ENCODE results near the gene CYP4X1. TPM values are rescaled to one million over a fixed set of nuclear protein-coding genes. Genes with fewer than 3 reads are reported as not detected.
"Not testable (repeated sequence)": the region's sequence is repeated elsewhere in the genome, so short reads cannot be mapped to it uniquely, and the experiment has no call there.

CYP4X1 gene
- total RNA-seq (not detected), total RNA-seq (0 to 0.15 reads per million in 2 donors)

GRCh38 chr1:47023268-47024140, at the start of gene CYP4X1:
Gene CYP4X1 (plus strand): TSS chr1:47023669. CDS start chr1:47023818, 149 bp downstream.
- no peaks in the 10 kb centered on the region for H3K9me3 ChIP-seq (ENCODE audit: control insufficient read depth, low read length, poor library complexity, severe bottlenecking)
- ATAC-seq (no peak), DNase-seq (no peak)
- no peak within 1 kb of the TSS for H3K27ac Mint-ChIP-seq
- peaks cover 53% of the 10 kb centered on the region for H3K27me3 Mint-ChIP-seq
- H3K4me3 Mint-ChIP-seq = no peak within 1 kb of the TSS
- H3K36me3 Mint-ChIP-seq (ENCODE audit: low read depth) = peaks cover 3% of the 10 kb centered on the region
- no peaks in the 10 kb centered on the region for H3K4me1 Mint-ChIP-seq

GRCh38 chr1:46983166-46983829, 40.2 kb upstream of the CYP4X1 start:
- peaks cover 25% of the 10 kb centered on the region for H3K27me3 Mint-ChIP-seq
- no peaks in the 10 kb centered on the region for H3K4me1 Mint-ChIP-seq
- H3K36me3 Mint-ChIP-seq (ENCODE audit: low read depth) = peaks cover 3% of the 10 kb centered on the region
- ATAC-seq = no peak
- no peak for DNase-seq
- no peaks in the 10 kb centered on the region for H3K9me3 ChIP-seq (ENCODE audit: control insufficient read depth, low read length, poor library complexity, severe bottlenecking)
- no peak overlapping the region for H3K4me3 Mint-ChIP-seq
- no peak overlapping the region for H3K27ac Mint-ChIP-seq

- Mint-ChIP-seq H3K27ac (no peak overlapping the region), H3K4me3 (no peak overlapping the region), H3K36me3 (ENCODE audit: low read depth) (peaks cover 3% of the 10 kb centered on the region), H3K4me1 (no peaks in the 10 kb centered on the region), H3K27me3 (peaks cover 25% of the 10 kb centered on the region)
- no peak for ATAC-seq
- H3K9me3 ChIP-seq (ENCODE audit: control insufficient read depth, low read length, poor library complexity, severe bottlenecking) = no peaks in the 10 kb centered on the region
- no peak for DNase-seq
Observed at GRCh38 chr1:46983830-46984586, 39.5 kb upstream of the CYP4X1 start.

- DNase-seq; H3K4me1 Mint-ChIP-seq; H3K4me3 Mint-ChIP-seq; H3K9me3 ChIP-seq (ENCODE audit: control insufficient read depth, low read length, poor library complexity, severe bottlenecking); H3K27ac Mint-ChIP-seq; ATAC-seq; H3K36me3 Mint-ChIP-seq (ENCODE audit: low read depth): not testable (repeated sequence)
- peaks cover 16% of the 10 kb centered on the region for H3K27me3 Mint-ChIP-seq
Observed at GRCh38 chr1:46990541-46990940, 32.9 kb upstream of the CYP4X1 start.

GRCh38 chr1:46991083-46991923, 32.2 kb upstream of the CYP4X1 start:
- Mint-ChIP-seq H3K4me1 (no peaks in the 10 kb centered on the region), H3K27ac (no peak overlapping the region), H3K36me3 (ENCODE audit: low read depth) (no peaks in the 10 kb centered on the region), H3K4me3 (no peak overlapping the region), H3K27me3 (peaks cover 19% of the 10 kb centered on the region)
- DNase-seq = no peak
- no peak for ATAC-seq
- H3K9me3 ChIP-seq (ENCODE audit: control insufficient read depth, low read length, poor library complexity, severe bottlenecking) = no peaks in the 10 kb centered on the region

- Mint-ChIP-seq H3K36me3 (ENCODE audit: low read depth) (peaks cover 6% of the 10 kb centered on the region), H3K4me1 (no peaks in the 10 kb centered on the region), H3K27me3 (peaks cover 55% of the 10 kb centered on the region), H3K27ac (no peak overlapping the region), H3K4me3 (no peak overlapping the region)
- ATAC-seq = no peak
- no peak for DNase-seq
- H3K9me3 ChIP-seq (ENCODE audit: control insufficient read depth, low read length, poor library complexity, severe bottlenecking) = no peaks in the 10 kb centered on the region
Observed at GRCh38 chr1:46996659-46997281, 26.7 kb upstream of the CYP4X1 start.

GRCh38 chr1:47002211-47002610, 21.3 kb upstream of the CYP4X1 start:
- DNase-seq = no peak
- Mint-ChIP-seq H3K4me1 (no peaks in the 10 kb centered on the region), H3K27ac (no peak overlapping the region)

GRCh38 chr1:47003896-47004403, 19.5 kb upstream of the CYP4X1 start:
- DNase-seq (no peak), ATAC-seq (no peak)
- no peak overlapping the region for H3K4me3 Mint-ChIP-seq
- H3K9me3 ChIP-seq (ENCODE audit: control insufficient read depth, low read length, poor library complexity, severe bottlenecking) = no peaks in the 10 kb centered on the region
- no peaks in the 10 kb centered on the region for H3K4me1 Mint-ChIP-seq
- peaks cover 6% of the 10 kb centered on the region for H3K36me3 Mint-ChIP-seq (ENCODE audit: low read depth)
- peaks cover 39% of the 10 kb centered on the region for H3K27me3 Mint-ChIP-seq
- no peak overlapping the region for H3K27ac Mint-ChIP-seq

More at GRCh38 chr1:47002211-47002610, 21.3 kb upstream of the CYP4X1 start:
- H3K36me3 Mint-ChIP-seq (ENCODE audit: low read depth) = peaks cover 6% of the 10 kb centered on the region
- no peak overlapping the region for H3K4me3 Mint-ChIP-seq
- peaks cover 49% of the 10 kb centered on the region for H3K27me3 Mint-ChIP-seq
- no peak for ATAC-seq
- no peaks in the 10 kb centered on the region for H3K9me3 ChIP-seq (ENCODE audit: control insufficient read depth, low read length, poor library complexity, severe bottlenecking)

- not testable (repeated sequence) for H3K9me3 ChIP-seq (ENCODE audit: control insufficient read depth, low read length, poor library complexity, severe bottlenecking); DNase-seq; H3K4me1 Mint-ChIP-seq; H3K27ac Mint-ChIP-seq; H3K36me3 Mint-ChIP-seq (ENCODE audit: low read depth); ATAC-seq
- peaks cover 22% of the 10 kb centered on the region for H3K27me3 Mint-ChIP-seq
- peak overlapping the region; percentile 4 for H3K4me3 Mint-ChIP-seq
Observed at GRCh38 chr1:47006437-47006836, 17.0 kb upstream of the CYP4X1 start.

GRCh38 chr1:47013293-47013692, 10.2 kb upstream of the CYP4X1 start:
- H3K9me3 ChIP-seq (ENCODE audit: control insufficient read depth, low read length, poor library complexity, severe bottlenecking) = no peaks in the 10 kb centered on the region
- Mint-ChIP-seq H3K27ac (no peak overlapping the region), H3K4me1 (no peaks in the 10 kb centered on the region), H3K27me3 (peaks cover 2% of the 10 kb centered on the region), H3K4me3 (no peak overlapping the region), H3K36me3 (ENCODE audit: low read depth) (no peaks in the 10 kb centered on the region)
- no peak for DNase-seq
- no peak for ATAC-seq

GRCh38 chr1:47021070-47021469, 2.4 kb upstream of the CYP4X1 start:
- Mint-ChIP-seq H3K27ac (no peak overlapping the region), H3K4me1 (no peaks in the 10 kb centered on the region), H3K4me3 (no peak overlapping the region), H3K27me3 (peaks cover 53% of the 10 kb centered on the region), H3K36me3 (ENCODE audit: low read depth) (peaks cover 3% of the 10 kb centered on the region)
- DNase-seq = no peak
- H3K9me3 ChIP-seq (ENCODE audit: control insufficient read depth, low read length, poor library complexity, severe bottlenecking) = no peaks in the 10 kb centered on the region
- ATAC-seq = no peak

All from T-helper 17 cell (primary cell).